Measurements from ENCODE around the gene PFN3.

Gene PFN3

GRCh38 chr5:177445052-177445916, 44.8 kb upstream of the PFN3 start:
- Histone ChIP-seq H3K4me3 (replicated peaks; ENCODE audit: insufficient read depth, low read length) (no peak overlapping the region), H3K27me3 (ENCODE audit: insufficient read depth, poor library complexity, severe bottlenecking) (no peaks in the 10 kb centered on the region), H3K27ac (replicated peaks) (peak overlapping the region; percentile 0; the same call in 1 of the 2 replicates)
- TF ChIP-seq POLR2AphosphoS5 (IDR thresholded peaks at IDR 0.05; ENCODE audit: low read depth), result peak; percentile 79
- TF ChIP-seq, protein P1, sequence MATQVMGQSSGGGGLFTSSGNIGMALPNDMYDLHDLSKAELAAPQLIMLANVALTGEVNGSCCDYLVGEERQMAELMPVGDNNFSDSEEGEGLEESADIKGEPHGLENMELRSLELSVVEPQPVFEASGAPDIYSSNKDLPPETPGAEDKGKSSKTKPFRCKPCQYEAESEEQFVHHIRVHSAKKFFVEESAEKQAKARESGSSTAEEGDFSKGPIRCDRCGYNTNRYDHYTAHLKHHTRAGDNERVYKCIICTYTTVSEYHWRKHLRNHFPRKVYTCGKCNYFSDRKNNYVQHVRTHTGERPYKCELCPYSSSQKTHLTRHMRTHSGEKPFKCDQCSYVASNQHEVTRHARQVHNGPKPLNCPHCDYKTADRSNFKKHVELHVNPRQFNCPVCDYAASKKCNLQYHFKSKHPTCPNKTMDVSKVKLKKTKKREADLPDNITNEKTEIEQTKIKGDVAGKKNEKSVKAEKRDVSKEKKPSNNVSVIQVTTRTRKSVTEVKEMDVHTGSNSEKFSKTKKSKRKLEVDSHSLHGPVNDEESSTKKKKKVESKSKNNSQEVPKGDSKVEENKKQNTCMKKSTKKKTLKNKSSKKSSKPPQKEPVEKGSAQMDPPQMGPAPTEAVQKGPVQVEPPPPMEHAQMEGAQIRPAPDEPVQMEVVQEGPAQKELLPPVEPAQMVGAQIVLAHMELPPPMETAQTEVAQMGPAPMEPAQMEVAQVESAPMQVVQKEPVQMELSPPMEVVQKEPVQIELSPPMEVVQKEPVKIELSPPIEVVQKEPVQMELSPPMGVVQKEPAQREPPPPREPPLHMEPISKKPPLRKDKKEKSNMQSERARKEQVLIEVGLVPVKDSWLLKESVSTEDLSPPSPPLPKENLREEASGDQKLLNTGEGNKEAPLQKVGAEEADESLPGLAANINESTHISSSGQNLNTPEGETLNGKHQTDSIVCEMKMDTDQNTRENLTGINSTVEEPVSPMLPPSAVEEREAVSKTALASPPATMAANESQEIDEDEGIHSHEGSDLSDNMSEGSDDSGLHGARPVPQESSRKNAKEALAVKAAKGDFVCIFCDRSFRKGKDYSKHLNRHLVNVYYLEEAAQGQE (IDR thresholded peaks at IDR 0.05; ENCODE audit: insufficient replicate concordance, low read depth), result no peak
- TF ChIP-seq SPI1 (IDR thresholded peaks at IDR 0.05; ENCODE audit: borderline replicate concordance, low read depth), result 0 out of 2 replicates have a peak, but pooled peaks have one; percentile 15
- no peak; the same call in 1 of the 2 replicates for TF ChIP-seq GABPA (IDR thresholded peaks at IDR 0.05; ENCODE audit: low read depth)
- no peak for TF ChIP-seq CTCF (IDR thresholded peaks at IDR 0.05; ENCODE audit: insufficient read depth, low read length)
- peak; percentile 48 to 64 for DNase-seq (ENCODE audit: low read depth in 1 of 2, low spot score in 1 of 2)

GRCh38 chr5:177444106-177445051, 43.9 kb upstream of the PFN3 start:
- Histone ChIP-seq H3K27me3 (ENCODE audit: insufficient read depth, poor library complexity, severe bottlenecking) (no peaks in the 10 kb centered on the region), H3K4me3 (replicated peaks; ENCODE audit: insufficient read depth, low read length) (no peak overlapping the region), H3K27ac (replicated peaks) (peak overlapping the region; percentile 15; the same call in 1 of the 2 replicates)
- TF ChIP-seq GABPA (IDR thresholded peaks at IDR 0.05; ENCODE audit: low read depth), result no peak
- TF ChIP-seq POLR2AphosphoS5 (IDR thresholded peaks at IDR 0.05; ENCODE audit: low read depth), result peak; percentile 36
- no peak for TF ChIP-seq CTCF (IDR thresholded peaks at IDR 0.05; ENCODE audit: insufficient read depth, low read length)
- TF ChIP-seq SPI1 (IDR thresholded peaks at IDR 0.05; ENCODE audit: borderline replicate concordance, low read depth), result no peak
- TF ChIP-seq, protein P1 (IDR thresholded peaks at IDR 0.05; ENCODE audit: insufficient replicate concordance, low read depth), result no peak
- peak; percentile 35 to 51 for DNase-seq (ENCODE audit: low read depth in 1 of 2, low spot score in 1 of 2)

DNA sequence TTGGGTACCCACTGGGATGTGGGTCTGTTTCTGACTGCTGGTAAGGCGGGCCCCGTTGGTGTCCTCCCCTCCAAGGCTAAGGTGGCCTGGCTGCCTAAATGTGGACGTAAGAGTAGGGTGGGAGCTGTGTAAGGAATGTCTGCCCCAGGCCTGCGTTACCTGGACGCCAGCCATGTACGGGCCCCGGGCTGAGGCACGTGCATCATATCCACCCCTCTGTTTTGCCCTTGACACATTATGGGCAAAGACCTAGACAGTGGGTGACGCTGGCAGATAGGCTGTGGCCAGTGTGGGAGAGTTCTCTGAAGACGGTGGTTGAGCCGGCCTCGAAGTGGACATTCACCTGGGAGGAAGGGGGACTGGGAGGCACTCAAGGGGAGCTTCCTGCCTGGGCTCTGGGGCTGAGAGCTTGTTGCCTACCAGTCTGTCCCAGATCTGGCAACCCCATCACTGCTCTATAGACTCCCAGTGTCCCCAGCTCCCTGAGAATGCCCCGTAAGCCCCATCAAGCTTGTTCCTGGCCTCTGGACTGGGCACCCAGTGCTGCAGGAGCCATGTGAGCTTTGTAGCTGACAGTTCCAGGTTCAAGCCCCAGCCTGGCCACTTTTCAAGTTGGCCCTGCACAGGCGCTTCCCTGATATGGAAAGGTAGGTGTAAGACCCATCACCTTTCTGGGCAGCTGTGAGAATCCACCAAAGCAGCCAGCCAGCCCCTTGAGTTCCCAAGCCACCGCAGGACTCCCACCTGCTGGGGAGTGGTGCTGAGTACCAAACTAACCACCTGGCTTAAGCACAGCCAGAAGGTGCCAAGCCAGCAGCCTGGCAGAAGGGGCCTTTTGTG, 42.9 kb upstream of the PFN3 start:
- peak in 1 of 2 experiments; percentile 22 for DNase-seq (ENCODE audit: low read depth in 1 of 2, low spot score in 1 of 2)
- Histone ChIP-seq H3K4me3 (replicated peaks; ENCODE audit: insufficient read depth, low read length) (no peak overlapping the region), H3K27me3 (ENCODE audit: insufficient read depth, poor library complexity, severe bottlenecking) (no peaks in the 10 kb centered on the region), H3K27ac (replicated peaks) (no peak overlapping the region)
- TF ChIP-seq, protein P1 (IDR thresholded peaks at IDR 0.05; ENCODE audit: insufficient replicate concordance, low read depth), result no peak
- no peak for TF ChIP-seq SPI1 (IDR thresholded peaks at IDR 0.05; ENCODE audit: borderline replicate concordance, low read depth)
- TF ChIP-seq POLR2AphosphoS5 (IDR thresholded peaks at IDR 0.05; ENCODE audit: low read depth), result peak; percentile 71
